ENCODE measurements around the gene LRRC28. TPM values are rescaled to one million over a fixed set of nuclear protein-coding genes. Genes with fewer than 3 reads are reported as not detected.

Gene LRRC28
- total and polyA plus RNA-seq, 3 donors from 2014 or later = 78.9 to 100.0 (median 97.1) TPM

GRCh38 chr15:99345832-99346462, 94.7 kb downstream of the LRRC28 start:
- Histone ChIP-seq H3K4me3 (no peak overlapping the region), H3K4me1 (no peaks in the 10 kb centered on the region), H3K27ac (no peak overlapping the region), H3K27me3 (no peaks in the 10 kb centered on the region), H3K36me3 (ENCODE audit: low read depth, missing control alignments) (no peaks in the 10 kb centered on the region), H3K9me3 (no peaks in the 10 kb centered on the region)
- TF ChIP-seq CTCF (IDR thresholded peaks at IDR 0.05) = no peak
- TF ChIP-seq POLR2A (IDR thresholded peaks at IDR 0.05) = no peak
- 96 to 99% methylated on average over 3 of the region's 3 CpGs for WGBS, 2 donors
- intact Hi-C loops (cut with DNase I; ENCODE audit: low total_unique reads) = no loop called here
- DNase-seq = no peak

- no peaks in the 10 kb centered on the region for H3K36me3 ChIP-seq (ENCODE audit: low read depth, missing control alignments)
- H3K9me3 ChIP-seq = no peaks in the 10 kb centered on the region
- TF ChIP-seq CTCF (IDR thresholded peaks at IDR 0.05) (no peak), POLR2A (IDR thresholded peaks at IDR 0.05) (no peak)
- no peak overlapping the region for H3K27ac ChIP-seq
- intact Hi-C loops (cut with DNase I; ENCODE audit: low total_unique reads) = no loop called here
- no peaks in the 10 kb centered on the region for H3K4me1 ChIP-seq
- no peak overlapping the region for H3K4me3 ChIP-seq
- no peak for DNase-seq
- H3K27me3 ChIP-seq = no peaks in the 10 kb centered on the region
- WGBS, 2 donors = 95 to 100% methylated on average over 1 of the region's 1 CpG
These were observed 96.3 kb downstream of the LRRC28 start for GRCh38 chr15:99347574-99347973.

GRCh38 chr15:99348412-99348811, 97.1 kb downstream of the LRRC28 start:
- intact Hi-C loops (cut with DNase I; ENCODE audit: low total_unique reads) = no loop called here
- WGBS, 2 donors = 90 to 98% methylated on average over 3 of the region's 3 CpGs
- Histone ChIP-seq H3K4me3 (no peak overlapping the region), H3K27me3 (no peaks in the 10 kb centered on the region), H3K9me3 (no peaks in the 10 kb centered on the region), H3K27ac (no peak overlapping the region), H3K4me1 (no peaks in the 10 kb centered on the region), H3K36me3 (ENCODE audit: low read depth, missing control alignments) (no peaks in the 10 kb centered on the region)
- no peak for DNase-seq
- TF ChIP-seq POLR2A (IDR thresholded peaks at IDR 0.05) = no peak
- TF ChIP-seq CTCF (IDR thresholded peaks at IDR 0.05) = no peak

GRCh38 chr15:99350408-99350807, 99.1 kb downstream of the LRRC28 start:
- Histone ChIP-seq H3K27me3 (no peaks in the 10 kb centered on the region), H3K4me3 (no peak overlapping the region), H3K4me1 (no peaks in the 10 kb centered on the region), H3K9me3 (no peaks in the 10 kb centered on the region), H3K27ac (no peak overlapping the region), H3K36me3 (ENCODE audit: low read depth, missing control alignments) (no peaks in the 10 kb centered on the region)
- WGBS, 2 donors = 90 to 95% methylated on average over 3 of the region's 3 CpGs
- TF ChIP-seq CTCF (IDR thresholded peaks at IDR 0.05) (no peak), POLR2A (IDR thresholded peaks at IDR 0.05) (no peak)
- no peak for DNase-seq
- intact Hi-C loops (cut with DNase I; ENCODE audit: low total_unique reads) = no loop called here

DNA sequence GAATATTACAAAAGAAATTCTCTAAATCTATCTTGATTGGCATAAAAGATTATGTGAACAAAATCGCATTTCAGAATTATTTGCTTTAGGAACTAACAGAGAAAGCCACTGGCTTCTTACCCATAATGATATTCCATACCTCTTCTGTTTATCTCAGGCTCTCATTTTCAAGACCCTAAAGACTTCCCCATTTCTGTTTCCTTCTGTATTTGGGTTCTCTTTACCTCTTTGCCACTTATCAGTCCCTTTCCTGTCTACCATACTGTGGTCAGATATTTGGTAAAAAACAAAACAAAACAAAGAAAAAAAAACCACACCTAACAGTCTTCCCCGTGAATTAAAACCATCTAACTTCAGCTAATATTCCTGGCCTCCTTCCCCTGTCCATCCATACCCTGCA, 108.5 kb downstream of the LRRC28 start:
- 83 to 92% methylated on average over 2 of the region's 2 CpGs for WGBS, 2 donors
- DNase-seq = no peak
- H3K36me3 ChIP-seq (ENCODE audit: low read depth, missing control alignments) = no peaks in the 10 kb centered on the region
- no peak overlapping the region for H3K27ac ChIP-seq
- H3K9me3 ChIP-seq = no peaks in the 10 kb centered on the region
- TF ChIP-seq CTCF (IDR thresholded peaks at IDR 0.05) (no peak), POLR2A (IDR thresholded peaks at IDR 0.05) (no peak)
- H3K27me3 ChIP-seq = no peaks in the 10 kb centered on the region
- H3K4me3 ChIP-seq = no peak overlapping the region
- no peaks in the 10 kb centered on the region for H3K4me1 ChIP-seq
- intact Hi-C loops (cut with DNase I; ENCODE audit: low total_unique reads) = no loop called here
